HG03135 (cell line): ENCODE data around the gene OR2A5.
"Not testable (repeated sequence)": the region's sequence is repeated elsewhere in the genome, so short reads cannot be mapped to it uniquely, and the experiment has no call there.

Source experiments
- ATAC-seq: cut with Tn5 transposase; IDR thresholded peaks from one replicate; pipeline ENCODE4 v1.9.1; 2021; ENCODE audit warnings: mild to moderate bottlenecking, moderate library complexity; ENCODE audit not compliant: unreplicated experiment

OR2A5 gene

GRCh38 chr7:144048648-144049047 lies at the start of gene OR2A5:
TSS of gene OR2A5 (plus strand) at chr7:144048948. CDS start at chr7:144050402, 1,454 bp downstream.
- ATAC-seq = no peak

- no peak for ATAC-seq
Observed at GRCh38 chr7:144000020-144000419, 48.7 kb upstream of the OR2A5 start, which contains the start of gene OR6B1. TSS of gene OR6B1 (plus strand) at chr7:144000320. CDS start at chr7:144003997, 3,677 bp downstream.

GRCh38 chr7:144001543-144001942 lies 47.2 kb upstream of the OR2A5 start:
- no peak for ATAC-seq

GRCh38 chr7:144004703-144005102 lies 44.0 kb upstream of the OR2A5 start:
- no peak for ATAC-seq

GRCh38 chr7:144006029-144006691 lies 42.6 kb upstream of the OR2A5 start:
- no peak for ATAC-seq

GRCh38 chr7:144006692-144007042 lies 42.1 kb upstream of the OR2A5 start:
- no peak for ATAC-seq

GRCh38 chr7:144009361-144009760 lies 39.4 kb upstream of the OR2A5 start:
- ATAC-seq = no peak

GRCh38 chr7:144010061-144010460 lies 38.7 kb upstream of the OR2A5 start:
- not testable (repeated sequence) for ATAC-seq

- ATAC-seq = not testable (repeated sequence)
Observed at GRCh38 chr7:144010821-144011220, 37.9 kb upstream of the OR2A5 start.

- ATAC-seq = no peak
Observed at GRCh38 chr7:144011458-144012230, 37.1 kb upstream of the OR2A5 start.

- no peak for ATAC-seq
Observed at GRCh38 chr7:144018065-144018464, 30.7 kb upstream of the OR2A5 start.

GRCh38 chr7:144019457-144019856 lies 29.3 kb upstream of the OR2A5 start:
- ATAC-seq = no peak

GRCh38 chr7:144020340-144020739 lies 28.4 kb upstream of the OR2A5 start:
- no peak for ATAC-seq

- no peak for ATAC-seq
Observed at GRCh38 chr7:144022169-144022568, 26.6 kb upstream of the OR2A5 start.

- no peak for ATAC-seq
Observed at GRCh38 chr7:144023171-144023827, 25.4 kb upstream of the OR2A5 start.

- no peak for ATAC-seq
Observed at GRCh38 chr7:144024213-144024612, 24.5 kb upstream of the OR2A5 start.

GRCh38 chr7:144026203-144026883 lies 22.4 kb upstream of the OR2A5 start:
- no peak for ATAC-seq

GRCh38 chr7:144027070-144027469 lies 21.7 kb upstream of the OR2A5 start:
- no peak for ATAC-seq

- no peak for ATAC-seq
Observed at GRCh38 chr7:144027974-144028373, 20.8 kb upstream of the OR2A5 start.

- ATAC-seq = no peak
Observed at GRCh38 chr7:144028547-144028946, 20.2 kb upstream of the OR2A5 start.

- no peak for ATAC-seq
Observed at GRCh38 chr7:144032516-144032915, 16.2 kb upstream of the OR2A5 start.
